ACC112 (cell line): ENCODE data around the gene ADGRV1.

Experiments
- H2AFZ ChIP-seq: fragments of 200-600 bp; sonication (generic); one replicate; pipeline ENCODE4 v1.6.0; 2017; ENCODE audit warnings: antibody characterized with exemption, low read length; ENCODE audit not compliant: unreplicated experiment
- H3K27ac ChIP-seq: fragments of 200-600 bp; sonication (generic); 2 replicates; pipeline ENCODE4 v1.5.1; 2014; ENCODE audit warnings: low read depth, mild to moderate bottlenecking, antibody characterized with exemption, low read length, moderate library complexity
- H3K27me3 ChIP-seq: fragments of 200-600 bp; sonication (generic); 2 replicates; pipeline ENCODE4 v1.6.1; 2014; ENCODE audit warnings: mild to moderate bottlenecking, antibody characterized with exemption, low read length, moderate library complexity, mixed read lengths; ENCODE audit not compliant: insufficient read depth
- H3K36me3 ChIP-seq: fragments of 200-600 bp; sonication (generic); 2 replicates; pipeline ENCODE4 v1.6.1; 2016; ENCODE audit warnings: mild to moderate bottlenecking, antibody characterized with exemption, low read length, moderate library complexity, mixed read lengths; ENCODE audit not compliant: insufficient read depth
- H3K4me1 ChIP-seq: fragments of 200-600 bp; sonication (generic); one replicate; pipeline ENCODE4 v1.6.1; 2016; ENCODE audit warnings: low read length, mixed read lengths; ENCODE audit not compliant: insufficient read depth, unreplicated experiment, control insufficient read depth
- H3K4me3 ChIP-seq: fragments of 200-600 bp; sonication (generic); 2 replicates; pipeline ENCODE4 v1.5.1; 2014; ENCODE audit warnings: mild to moderate bottlenecking, low read depth, low read length
- H3K79me2 ChIP-seq: fragments of 200-600 bp; sonication (generic); one replicate; pipeline ENCODE4 v1.6.0; 2016; ENCODE audit warnings: low read length; ENCODE audit not compliant: control insufficient read depth, unreplicated experiment, insufficient read depth

ADGRV1 gene

GRCh38 chr5:90885180-90885868 is 326.7 kb downstream of the ADGRV1 start:
- no peak overlapping the region for H3K4me3 ChIP-seq
- no peak overlapping the region for H3K27ac ChIP-seq
- H3K36me3 ChIP-seq, result no peaks in the 10 kb centered on the region
- peaks cover 17% of the 10 kb centered on the region for H3K4me1 ChIP-seq
- H3K79me2 ChIP-seq, result no peaks in the 10 kb centered on the region
- no peak overlapping the region for H2AFZ ChIP-seq
- no peaks in the 10 kb centered on the region for H3K27me3 ChIP-seq

DNA sequence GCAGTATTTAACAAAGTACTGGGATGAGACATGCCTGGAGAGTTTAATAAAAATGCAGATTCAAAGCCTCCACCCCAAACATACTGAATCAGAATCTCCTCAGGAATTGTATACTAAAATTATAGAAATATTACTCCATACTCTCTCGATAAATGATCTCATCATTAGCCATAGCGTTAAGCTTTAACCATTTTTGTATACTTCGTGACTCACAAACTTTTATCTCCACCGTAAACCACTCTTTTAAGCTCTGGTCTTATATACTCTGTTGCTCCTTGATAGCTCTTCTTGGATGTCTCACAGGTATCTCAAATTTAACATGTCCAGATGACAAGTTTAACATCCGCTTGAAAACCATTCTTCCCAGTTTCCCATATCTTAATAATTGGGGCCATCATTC is 327.8 kb downstream of the ADGRV1 start:
- Histone ChIP-seq H3K27ac (no peak overlapping the region), H3K36me3 (no peaks in the 10 kb centered on the region), H3K4me1 (peaks cover 17% of the 10 kb centered on the region), H2AFZ (no peak overlapping the region), H3K79me2 (no peaks in the 10 kb centered on the region), H3K4me3 (no peak overlapping the region), H3K27me3 (no peaks in the 10 kb centered on the region)

DNA sequence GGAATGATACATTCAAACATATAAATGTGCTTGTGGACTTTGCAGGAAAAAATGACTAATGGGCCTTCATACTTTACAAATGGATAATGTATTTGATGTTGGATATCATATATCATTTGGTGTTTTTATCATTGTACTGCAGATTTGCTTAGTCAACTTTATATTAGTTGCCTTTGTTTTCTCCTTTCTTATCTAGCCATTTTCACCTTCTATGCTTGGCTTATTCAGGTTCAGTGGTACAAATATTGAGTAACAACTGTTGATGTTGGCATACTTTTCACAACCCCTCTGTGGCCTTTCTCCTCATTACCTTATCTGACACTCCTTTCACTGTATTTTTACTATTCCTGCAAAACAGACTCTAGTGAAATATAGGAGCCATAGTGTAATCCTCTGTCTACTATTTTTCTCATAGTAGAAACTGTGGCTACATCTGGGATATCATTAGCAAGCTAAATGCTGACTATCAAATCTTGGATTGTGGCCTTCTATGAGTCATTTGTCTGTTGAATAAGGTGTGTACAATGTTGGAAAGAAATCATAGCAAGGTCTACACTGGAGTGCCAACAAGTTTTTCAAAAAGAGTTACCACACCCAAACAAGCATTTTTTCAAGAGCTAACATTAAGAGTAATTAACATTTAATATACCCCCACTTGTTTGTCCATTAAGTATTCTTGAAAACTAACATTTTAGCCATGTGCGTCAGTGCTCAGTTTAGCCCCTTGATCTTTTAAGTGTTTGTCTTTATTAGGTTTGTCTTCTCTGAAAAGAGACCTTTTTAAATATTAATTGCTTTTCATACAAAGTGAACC is 330.1 kb downstream of the ADGRV1 start:
- peak overlapping the region; percentile 53 for H3K27ac ChIP-seq
- no peaks in the 10 kb centered on the region for H3K27me3 ChIP-seq
- no peaks in the 10 kb centered on the region for H3K36me3 ChIP-seq
- no peak overlapping the region for H2AFZ ChIP-seq
- H3K4me1 ChIP-seq, result peaks cover 17% of the 10 kb centered on the region
- no peaks in the 10 kb centered on the region for H3K79me2 ChIP-seq
- H3K4me3 ChIP-seq, result peak overlapping the region; percentile 27; the same call in 1 of the 2 replicates

DNA sequence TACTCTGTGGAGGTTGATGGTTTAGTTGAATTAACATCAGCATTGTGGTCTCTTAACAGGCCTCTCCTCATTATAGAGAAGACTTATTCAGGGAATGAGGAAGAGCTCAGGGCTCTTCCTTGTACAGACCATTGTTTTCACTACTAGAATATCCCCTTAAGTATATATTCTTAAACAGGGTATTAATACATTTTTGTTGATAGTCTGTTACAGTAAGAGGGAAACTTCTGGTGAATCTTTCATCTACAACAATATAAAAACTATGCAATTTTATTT is 330.7 kb downstream of the ADGRV1 start:
- H3K4me1 ChIP-seq, result peaks cover 17% of the 10 kb centered on the region
- no peak overlapping the region for H3K27ac ChIP-seq
- no peaks in the 10 kb centered on the region for H3K79me2 ChIP-seq
- no peaks in the 10 kb centered on the region for H3K36me3 ChIP-seq
- H3K4me3 ChIP-seq, result no peak overlapping the region
- H2AFZ ChIP-seq, result no peak overlapping the region
- H3K27me3 ChIP-seq, result no peaks in the 10 kb centered on the region

- Histone ChIP-seq H3K27ac (no peak overlapping the region), H3K4me1 (peaks cover 17% of the 10 kb centered on the region), H3K36me3 (no peaks in the 10 kb centered on the region), H3K27me3 (no peaks in the 10 kb centered on the region), H3K79me2 (no peaks in the 10 kb centered on the region), H2AFZ (no peak overlapping the region), H3K4me3 (no peak overlapping the region)
These were observed 331.6 kb downstream of the ADGRV1 start for GRCh38 chr5:90890180-90890579.

DNA sequence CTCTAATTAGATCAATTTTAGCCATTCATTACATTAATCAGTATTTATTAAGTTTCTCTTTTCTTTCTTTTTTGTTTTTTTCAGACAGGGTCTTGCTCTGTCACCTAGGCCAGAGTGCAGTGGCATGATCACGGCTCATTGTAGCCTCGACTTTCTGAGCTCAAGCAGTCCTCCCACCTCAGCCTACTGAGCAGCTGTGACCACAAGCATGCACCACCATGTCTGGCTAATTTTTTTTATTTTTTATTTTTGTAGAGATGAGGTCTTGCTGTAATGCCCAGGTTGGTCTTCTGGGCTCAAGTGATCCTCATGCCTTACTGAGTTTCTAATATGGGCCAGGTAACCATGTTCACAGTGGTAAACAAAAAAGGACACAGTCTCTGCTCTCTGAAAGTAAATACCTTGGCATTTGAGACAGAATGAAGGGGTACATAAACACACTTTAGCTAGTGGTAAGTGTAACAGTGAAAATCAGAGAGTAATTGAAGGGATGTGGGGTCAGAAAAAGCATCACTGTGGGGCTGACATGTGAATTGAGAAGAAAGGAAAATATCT is 336.3 kb downstream of the ADGRV1 start:
- Histone ChIP-seq H3K79me2 (no peaks in the 10 kb centered on the region), H3K4me3 (no peak overlapping the region), H3K27ac (no peak overlapping the region), H3K27me3 (no peaks in the 10 kb centered on the region), H3K4me1 (peaks cover 11% of the 10 kb centered on the region), H2AFZ (no peak overlapping the region), H3K36me3 (no peaks in the 10 kb centered on the region)

- Histone ChIP-seq H3K79me2 (no peaks in the 10 kb centered on the region), H3K4me3 (no peak overlapping the region), H3K27ac (no peak overlapping the region), H2AFZ (no peak overlapping the region), H3K4me1 (peaks cover 11% of the 10 kb centered on the region), H3K36me3 (no peaks in the 10 kb centered on the region), H3K27me3 (no peaks in the 10 kb centered on the region)
These were observed 339.0 kb downstream of the ADGRV1 start for GRCh38 chr5:90897618-90898017.

DNA sequence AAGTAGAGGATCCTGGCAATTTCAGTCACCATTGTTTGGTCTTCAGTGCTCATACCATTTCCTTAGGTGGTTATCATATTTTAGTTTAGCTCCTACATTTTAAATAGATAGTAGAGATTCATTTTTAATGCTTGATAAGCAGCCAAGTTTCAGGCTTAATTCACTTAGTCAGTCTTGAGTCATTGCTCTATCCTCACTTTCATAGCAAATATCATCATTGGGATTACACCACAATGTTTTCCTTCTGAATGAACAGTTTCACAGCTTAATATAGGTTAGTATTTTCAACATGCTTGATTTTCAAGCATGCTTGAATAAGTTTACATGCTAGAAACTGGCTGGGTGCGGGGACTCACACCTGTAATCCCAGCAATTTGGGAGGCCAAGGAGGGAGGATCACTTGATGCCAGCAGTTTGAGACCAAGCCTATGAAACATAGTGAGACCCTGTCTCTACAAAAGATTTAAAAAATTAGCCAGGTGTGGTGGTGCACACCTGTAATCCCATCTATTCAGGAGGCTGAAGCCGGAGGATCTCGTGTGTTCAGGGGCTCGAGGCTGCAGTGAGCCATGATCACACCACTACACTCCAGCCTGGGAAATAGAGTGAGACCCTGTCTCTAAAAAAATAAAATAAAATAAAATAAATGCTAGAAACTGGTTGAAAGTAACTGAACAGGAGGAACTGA is 339.9 kb downstream of the ADGRV1 start:
- Histone ChIP-seq H3K36me3 (no peaks in the 10 kb centered on the region), H3K27ac (no peak overlapping the region), H3K4me3 (no peak overlapping the region), H3K79me2 (no peaks in the 10 kb centered on the region), H3K4me1 (peaks cover 11% of the 10 kb centered on the region), H3K27me3 (no peaks in the 10 kb centered on the region), H2AFZ (no peak overlapping the region)

DNA sequence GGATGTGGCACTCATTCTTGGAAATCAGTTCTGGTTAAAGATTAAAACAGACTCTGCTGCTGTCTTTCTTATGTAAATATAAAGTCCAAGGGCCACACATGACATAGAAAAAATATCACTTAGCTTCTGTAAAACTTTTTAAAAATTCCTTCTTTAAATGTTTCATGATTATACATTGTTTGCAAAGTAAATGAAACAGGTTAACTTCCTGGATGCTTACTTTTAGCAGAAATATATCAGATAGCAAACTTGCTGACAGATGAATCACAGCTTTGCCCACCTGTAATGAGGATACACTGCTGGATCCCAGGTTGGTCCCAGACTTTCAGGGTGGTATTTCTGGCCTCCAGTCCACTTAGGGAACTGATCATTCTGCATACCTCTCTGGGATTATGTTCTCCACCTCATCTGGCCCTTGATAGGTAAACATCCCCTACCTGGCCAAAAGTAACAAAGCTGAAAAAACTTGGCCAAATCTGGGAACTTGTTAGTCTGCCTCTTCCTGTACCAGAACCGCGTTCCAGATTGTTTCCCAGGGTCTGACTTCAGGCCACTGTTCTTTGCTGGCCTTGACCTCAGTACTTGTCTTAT is 340.5 kb downstream of the ADGRV1 start:
- no peak overlapping the region for H2AFZ ChIP-seq
- no peak overlapping the region for H3K27ac ChIP-seq
- H3K36me3 ChIP-seq, result no peaks in the 10 kb centered on the region
- peaks cover 11% of the 10 kb centered on the region for H3K4me1 ChIP-seq
- H3K4me3 ChIP-seq, result no peak overlapping the region
- H3K27me3 ChIP-seq, result no peaks in the 10 kb centered on the region
- H3K79me2 ChIP-seq, result no peaks in the 10 kb centered on the region

DNA sequence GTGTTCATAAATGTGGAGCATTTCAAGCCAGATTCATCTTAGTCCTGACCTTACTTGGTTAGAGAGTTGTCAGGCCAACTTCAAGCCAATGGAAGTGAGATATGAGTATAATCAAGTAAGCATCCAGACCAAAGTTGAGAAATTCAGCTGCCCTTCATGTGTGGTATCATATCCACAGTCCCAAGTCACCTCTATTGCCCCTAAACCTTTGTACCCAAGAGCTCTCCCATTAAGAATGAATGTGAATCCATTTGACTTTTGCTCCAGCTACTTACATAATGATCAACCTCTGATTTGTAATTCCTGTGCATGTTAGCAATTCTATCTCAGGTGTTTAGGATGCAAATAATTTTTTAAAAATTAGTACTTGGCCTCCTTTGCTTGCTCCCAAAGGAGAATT is 342.7 kb downstream of the ADGRV1 start:
- H3K4me3 ChIP-seq, result no peak overlapping the region
- H3K27ac ChIP-seq, result no peak overlapping the region
- no peaks in the 10 kb centered on the region for H3K36me3 ChIP-seq
- H2AFZ ChIP-seq, result no peak overlapping the region
- H3K27me3 ChIP-seq, result no peaks in the 10 kb centered on the region
- no peaks in the 10 kb centered on the region for H3K79me2 ChIP-seq
- peaks cover 11% of the 10 kb centered on the region for H3K4me1 ChIP-seq
